Natural killer cell (primary cell): Measurements from ENCODE around the gene ANKRD11. TPM values are rescaled to one million over a fixed set of nuclear protein-coding genes. Genes with fewer than 3 reads are reported as not detected.
"Not testable (repeated sequence)": the region's sequence is repeated elsewhere in the genome, so short reads cannot be mapped to it uniquely, and the experiment has no call there.

Experiments used
- ATAC-seq, 3 donors: fragments of 150-1000 bp in 2 of 3; fragments of 200-7000 bp in 1 of 3; cut with Tn5 transposase; 1 replicate in 1 of 3; 2 replicates in 2 of 3; pipeline ENCODE4 v1.10.0; 2021; ENCODE audit warnings: mild to moderate bottlenecking in 2 of 3, moderate library complexity in 2 of 3
- DNase-seq, 2 donors: peaks; one replicate each; pipeline versions ENCODE4 v3.0.0 to v3.0.0-alpha.2; 2013 to 2021; ENCODE audit warnings: mixed read lengths in 1 of 2
- H3K27ac ChIP-seq: one replicate; pipeline ENCODE4 v1.5.1; 2013; ENCODE audit warnings: mild to moderate bottlenecking, low read length
- H3K27me3 ChIP-seq: one replicate; pipeline ENCODE4 v1.6.1; 2013; ENCODE audit warnings: low read length; ENCODE audit not compliant: control insufficient read depth, insufficient read depth
- H3K36me3 ChIP-seq: one replicate; pipeline ENCODE4 v1.6.1; 2013; ENCODE audit warnings: low read length; ENCODE audit not compliant: control insufficient read depth, insufficient read depth
- H3K4me1 ChIP-seq: one replicate; pipeline ENCODE4 v1.6.1; 2013; ENCODE audit warnings: low read length; ENCODE audit not compliant: control insufficient read depth, insufficient read depth
- H3K4me3 ChIP-seq: one replicate; pipeline ENCODE4 v1.5.1; 2013; ENCODE audit warnings: low read length
- H3K9me3 ChIP-seq: one replicate; pipeline ENCODE4 v1.6.1; 2013; ENCODE audit warnings: low read length; ENCODE audit not compliant: control insufficient read depth, insufficient read depth
- H3K27ac Mint-ChIP-seq, 2 donors: one replicate each; pipeline ENCODE4 v1.8.0; 2022; ENCODE audit warnings: mild to moderate bottlenecking in 2 of 2, mixed read lengths in 2 of 2, moderate library complexity in 1 of 2
- H3K27me3 Mint-ChIP-seq, 2 donors: one replicate each; pipeline ENCODE4 v1.8.0; 2022; ENCODE audit warnings: low read depth in 2 of 2, mixed read lengths in 2 of 2
- H3K36me3 Mint-ChIP-seq: one replicate; pipeline ENCODE4 v1.8.0; 2022; ENCODE audit warnings: mixed read lengths
- H3K4me1 Mint-ChIP-seq, 2 donors: one replicate each; pipeline ENCODE4 v1.8.0; 2022; ENCODE audit warnings: mixed read lengths in 2 of 2
- H3K4me3 Mint-ChIP-seq: one replicate; pipeline ENCODE4 v1.8.0; 2022; ENCODE audit warnings: mild to moderate bottlenecking, moderate library complexity, mixed read lengths
- H3K9me3 Mint-ChIP-seq, 2 donors: one replicate each; pipeline ENCODE4 v1.8.0; 2022; ENCODE audit warnings: mixed read lengths in 2 of 2
- WGBS: methylation state at CpG from one replicate; pipeline ENCODE4 v1.1.7; 2013; ENCODE audit warnings: missing lambda C conversion rate; ENCODE audit not compliant: insufficient coverage; 5-methylcytosine and 5-hydroxymethylcytosine counted together
- intact Hi-C: fragments of 100-400 bp; cut with micrococcal nuclease; formaldehyde crosslinking; loops from one replicate; pipeline ENCODE4 v1.14.2; 2022
- total RNA-seq, 4 donors: library from RNA; stranded (reverse); fragments of 120-200 nt in 1 of 4; gene quantifications; one replicate each; pipeline versions ENCODE4 v1.2.3 to v1.2.4, GENCODE V29; 2013 to 2022
- TF ChIP-seq, protein P1 (sequence below): fragments of 200-600 bp; IDR thresholded peaks from one replicate; pipeline ENCODE4 v1.8.0; 2022; ENCODE audit warnings: antibody characterized with exemption

Gene ANKRD11
- total RNA-seq, 3 donors from 2014 or later (not counting 1 experiment from before 2014, with no cell fraction given), result 230 to 299 (median 287) TPM

DNA sequence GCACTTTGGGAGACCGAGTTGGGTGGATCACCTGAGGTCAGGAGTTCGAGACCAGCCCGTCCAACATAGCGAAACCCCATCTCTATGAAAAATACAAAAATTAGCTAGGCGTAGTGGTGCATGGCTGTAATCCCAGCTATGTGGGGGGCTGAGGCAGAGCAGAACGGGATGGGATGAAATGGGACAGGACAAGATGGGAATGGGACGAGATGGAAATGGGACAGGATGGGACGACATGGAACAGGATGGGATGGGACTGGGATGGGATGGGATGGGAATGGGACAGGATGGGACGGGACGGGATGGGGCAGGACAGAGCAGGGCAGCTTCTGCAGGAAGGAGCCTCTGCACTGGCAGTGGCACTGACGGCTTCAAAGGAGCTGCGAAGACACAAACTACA, 106.1 kb downstream of the ANKRD11 start:
- Histone ChIP-seq H3K36me3 (no peaks in the 10 kb centered on the region), H3K9me3 (no peaks in the 10 kb centered on the region), H3K27ac (no peak overlapping the region), H3K4me3 (no peak overlapping the region), H3K4me1 (peaks cover 75% of the 10 kb centered on the region), H3K27me3 (no peaks in the 10 kb centered on the region)
- Mint-ChIP-seq H3K27me3 (no peaks in the 10 kb centered on the region), H3K27ac (peak overlapping the region in 1 of 2 donors; percentile 78), H3K4me3 (peak overlapping the region; percentile 73), H3K9me3 (no peaks in the 10 kb centered on the region), H3K4me1 (peaks cover 84 to 86% of the 10 kb centered on the region in 2 donors), H3K36me3 (no peaks in the 10 kb centered on the region)
- DNase-seq, result no peak
- no peak for ATAC-seq
- TF ChIP-seq, protein P1, sequence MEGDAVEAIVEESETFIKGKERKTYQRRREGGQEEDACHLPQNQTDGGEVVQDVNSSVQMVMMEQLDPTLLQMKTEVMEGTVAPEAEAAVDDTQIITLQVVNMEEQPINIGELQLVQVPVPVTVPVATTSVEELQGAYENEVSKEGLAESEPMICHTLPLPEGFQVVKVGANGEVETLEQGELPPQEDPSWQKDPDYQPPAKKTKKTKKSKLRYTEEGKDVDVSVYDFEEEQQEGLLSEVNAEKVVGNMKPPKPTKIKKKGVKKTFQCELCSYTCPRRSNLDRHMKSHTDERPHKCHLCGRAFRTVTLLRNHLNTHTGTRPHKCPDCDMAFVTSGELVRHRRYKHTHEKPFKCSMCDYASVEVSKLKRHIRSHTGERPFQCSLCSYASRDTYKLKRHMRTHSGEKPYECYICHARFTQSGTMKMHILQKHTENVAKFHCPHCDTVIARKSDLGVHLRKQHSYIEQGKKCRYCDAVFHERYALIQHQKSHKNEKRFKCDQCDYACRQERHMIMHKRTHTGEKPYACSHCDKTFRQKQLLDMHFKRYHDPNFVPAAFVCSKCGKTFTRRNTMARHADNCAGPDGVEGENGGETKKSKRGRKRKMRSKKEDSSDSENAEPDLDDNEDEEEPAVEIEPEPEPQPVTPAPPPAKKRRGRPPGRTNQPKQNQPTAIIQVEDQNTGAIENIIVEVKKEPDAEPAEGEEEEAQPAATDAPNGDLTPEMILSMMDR, result no peak
- intact Hi-C loops, result no loop called here
- 93% methylated on average over 12 of the region's 12 CpGs for WGBS

DNA sequence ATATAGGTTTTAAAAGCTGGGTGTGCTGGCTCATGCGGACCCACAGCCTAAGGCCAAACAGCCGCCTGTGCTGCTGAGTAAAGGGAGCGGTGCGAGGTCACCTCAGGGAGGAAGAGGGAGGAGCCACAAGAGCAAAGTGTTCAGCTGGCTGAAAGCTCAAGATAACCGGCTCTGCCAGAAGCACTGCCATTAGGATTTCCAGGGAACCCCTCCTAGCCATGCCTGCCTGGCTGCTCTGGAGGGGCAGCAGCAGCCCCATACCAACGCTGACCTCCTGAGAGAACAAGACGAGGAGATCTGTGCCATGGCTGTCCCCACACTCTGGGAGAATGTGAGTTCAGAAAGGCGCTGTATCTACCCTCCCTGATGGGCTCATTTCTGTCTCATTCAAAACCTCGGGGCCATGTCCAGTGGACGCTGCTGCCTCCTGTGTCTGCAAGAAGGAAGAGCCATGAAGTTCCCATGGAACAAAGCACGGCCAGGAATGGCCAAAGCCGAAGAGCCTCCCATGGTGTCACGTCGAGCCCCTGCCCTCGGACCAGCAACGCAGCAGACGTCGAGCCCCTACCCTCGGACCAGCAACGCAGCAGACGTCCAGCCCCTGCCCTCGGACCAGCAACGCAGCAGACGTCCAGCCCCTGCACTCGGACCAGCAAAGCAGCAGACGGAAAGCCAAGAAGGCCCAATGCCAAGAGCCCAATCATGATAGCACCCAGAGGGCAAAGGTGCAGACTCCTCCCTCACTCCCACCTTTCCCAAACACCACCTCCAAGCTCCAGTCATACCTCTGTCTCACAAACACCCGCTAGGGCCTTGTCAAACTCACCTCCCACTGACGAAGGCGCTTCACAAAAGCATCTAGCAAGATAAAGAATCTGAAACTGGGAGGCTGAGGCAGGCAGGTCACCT, 107.0 kb downstream of the ANKRD11 start:
- Histone ChIP-seq H3K4me1 (peaks cover 76% of the 10 kb centered on the region), H3K36me3 (no peaks in the 10 kb centered on the region), H3K27ac (no peak overlapping the region), H3K4me3 (no peak overlapping the region), H3K9me3 (no peaks in the 10 kb centered on the region), H3K27me3 (no peaks in the 10 kb centered on the region)
- H3K9me3 Mint-ChIP-seq, result no peaks in the 10 kb centered on the region
- peaks cover 75 to 83% of the 10 kb centered on the region in 2 donors for H3K4me1 Mint-ChIP-seq
- H3K27me3 Mint-ChIP-seq, result no peaks in the 10 kb centered on the region
- 68% methylated on average over 29 of the region's 29 CpGs for WGBS
- ATAC-seq (peak; percentile 79 to 87 (median 83)), DNase-seq (peak; percentile 28 to 44)
- no peaks in the 10 kb centered on the region for H3K36me3 Mint-ChIP-seq
- TF ChIP-seq, protein P1, result no peak
- intact Hi-C loops, result loop anchor here (2.0 kb wide), 1 partner anchor 25 kb away; no protein-coding TSS in a partner anchor
- peak overlapping the region; percentile 43 to 78 for H3K27ac Mint-ChIP-seq
- peak overlapping the region; percentile 61 for H3K4me3 Mint-ChIP-seq

DNA sequence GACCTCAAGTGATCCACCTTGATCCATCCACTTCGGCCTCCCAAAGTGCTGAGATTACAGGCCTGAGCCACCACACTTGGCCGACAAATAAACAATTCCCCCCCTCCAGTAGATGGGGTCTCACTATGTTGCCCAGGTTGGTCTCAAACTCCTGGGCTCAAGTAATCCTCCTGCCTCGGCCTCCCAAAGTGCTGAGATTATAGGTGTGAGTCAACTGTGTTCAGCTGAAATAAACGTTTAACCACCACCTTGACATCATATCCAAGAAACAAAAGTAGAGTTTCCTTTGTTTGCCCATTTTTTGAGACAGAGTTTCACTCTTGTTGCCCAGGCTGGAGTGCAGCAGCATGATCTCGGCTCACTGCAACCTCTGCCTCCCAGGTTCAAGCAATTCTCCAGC, 107.8 kb downstream of the ANKRD11 start:
- Mint-ChIP-seq H3K4me3 (peak overlapping the region; percentile 61), H3K27ac (peak overlapping the region; percentile 43 to 78), H3K4me1 (peaks cover 75 to 85% of the 10 kb centered on the region in 2 donors)
- 60% methylated on average over 5 of the region's 5 CpGs for WGBS
- not testable (repeated sequence) for H3K9me3 Mint-ChIP-seq, H3K4me3 ChIP-seq, DNase-seq, H3K36me3 ChIP-seq, H3K27me3 ChIP-seq, H3K9me3 ChIP-seq, ATAC-seq, H3K36me3 Mint-ChIP-seq, H3K27ac ChIP-seq, H3K27me3 Mint-ChIP-seq
- intact Hi-C loops, result loop anchor here (2.0 kb wide), 1 partner anchor 26 kb away; no protein-coding TSS in a partner anchor
- peaks cover 70% of the 10 kb centered on the region for H3K4me1 ChIP-seq

DNA sequence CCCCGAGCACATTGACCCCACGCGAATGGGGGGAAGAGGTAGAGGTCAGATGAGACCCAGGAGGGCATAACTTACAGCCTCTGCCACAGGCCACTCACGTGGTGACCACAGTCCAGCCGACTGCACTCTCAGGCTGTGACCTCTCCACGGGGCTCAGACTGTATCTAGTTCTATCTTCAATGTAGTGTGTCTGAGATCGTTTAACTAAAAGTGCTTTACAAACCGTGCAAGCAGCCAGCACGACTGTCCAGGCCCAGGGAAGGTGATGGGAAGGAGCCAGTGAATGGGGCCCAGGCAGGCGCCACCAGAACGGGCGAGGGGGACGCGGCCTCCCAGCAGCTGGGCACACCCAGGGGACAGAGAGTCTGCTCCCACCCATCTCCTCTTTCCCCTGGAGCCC, 108.6 kb downstream of the ANKRD11 start:
- Mint-ChIP-seq H3K27me3 (no peaks in the 10 kb centered on the region), H3K27ac (peak overlapping the region; percentile 36 to 59), H3K4me3 (peak overlapping the region; percentile 28), H3K36me3 (no peaks in the 10 kb centered on the region), H3K4me1 (peaks cover 78 to 86% of the 10 kb centered on the region in 2 donors), H3K9me3 (no peaks in the 10 kb centered on the region)
- peaks cover 66% of the 10 kb centered on the region for H3K4me1 ChIP-seq
- intact Hi-C loops, result loop anchor here (2.0 kb wide), 1 partner anchor 27 kb away; no protein-coding TSS in a partner anchor
- TF ChIP-seq, protein P1, result no peak
- no peak for DNase-seq
- no peak overlapping the region for H3K27ac ChIP-seq
- 85% methylated on average over 14 of the region's 14 CpGs for WGBS
- H3K9me3 ChIP-seq, result no peaks in the 10 kb centered on the region
- no peaks in the 10 kb centered on the region for H3K36me3 ChIP-seq
- H3K4me3 ChIP-seq, result no peak overlapping the region
- no peak for ATAC-seq
- H3K27me3 ChIP-seq, result no peaks in the 10 kb centered on the region
